ENCODE measurements around the gene IFNLR1. TPM values are rescaled to one million over a fixed set of nuclear protein-coding genes. Genes with fewer than 3 reads are reported as not detected.

Gene IFNLR1
- not detected in 2 replicates for total RNA-seq (2014; rRNA removed; shearing (Covaris generic))

DNA sequence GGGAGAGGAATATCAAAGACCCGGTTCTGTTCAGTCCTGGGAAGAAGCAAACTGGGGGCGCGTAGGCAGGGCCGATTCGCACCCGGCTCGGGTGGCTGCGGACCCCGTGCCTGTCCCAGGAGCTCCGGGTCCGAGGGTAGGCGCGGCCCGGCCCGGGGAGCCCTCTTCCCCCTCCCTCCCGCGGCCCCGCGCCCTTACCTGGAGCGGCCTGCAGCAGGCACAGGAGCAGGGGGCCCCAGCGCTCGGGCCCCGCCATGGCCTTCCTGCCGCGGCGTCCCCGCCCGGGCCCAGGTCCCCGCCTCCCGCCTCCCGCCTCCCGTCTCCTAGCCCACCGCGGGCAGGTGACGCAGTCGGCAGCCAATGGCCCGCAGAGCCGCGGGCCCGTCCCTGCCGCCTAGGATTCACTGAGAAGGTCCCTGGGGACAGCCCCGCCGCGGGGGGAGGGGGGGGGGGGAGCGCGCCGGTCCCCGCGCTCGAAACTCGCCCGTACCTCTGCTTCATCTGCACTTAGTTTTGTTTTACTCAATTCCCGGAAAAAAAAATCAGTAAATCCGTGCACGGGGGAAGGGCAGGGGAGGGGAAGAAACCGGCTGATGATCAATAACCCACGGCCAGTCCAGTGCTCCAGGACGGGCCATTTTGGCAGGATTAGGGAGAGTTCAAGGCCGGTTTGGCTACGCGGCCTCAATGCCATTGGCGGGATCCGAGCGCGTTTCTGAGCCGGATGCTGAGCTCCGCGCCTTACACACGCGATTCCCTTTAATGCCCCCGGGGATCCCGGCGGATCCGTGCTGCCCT is at the start of gene IFNLR1:
TSS of gene IFNLR1 (minus strand) at position 297 of the 798 bp plus-strand sequence. CDS start at position 256, 41 bp downstream.
- no peaks in the 10 kb centered on the region for H3K9me3 ChIP-seq (replicated peaks)
- no peak within 1 kb of the TSS for H3K27ac ChIP-seq
- H3K4me3 ChIP-seq, result no peak within 1 kb of the TSS
- H3K27me3 ChIP-seq, result no peaks in the 10 kb centered on the region
- peaks cover 4% of the 10 kb centered on the region; the same call in 1 of the 2 replicates for H3K4me1 ChIP-seq
- DNase-seq, result no peak
- no peaks in the 10 kb centered on the region for H3K36me3 ChIP-seq

DNA sequence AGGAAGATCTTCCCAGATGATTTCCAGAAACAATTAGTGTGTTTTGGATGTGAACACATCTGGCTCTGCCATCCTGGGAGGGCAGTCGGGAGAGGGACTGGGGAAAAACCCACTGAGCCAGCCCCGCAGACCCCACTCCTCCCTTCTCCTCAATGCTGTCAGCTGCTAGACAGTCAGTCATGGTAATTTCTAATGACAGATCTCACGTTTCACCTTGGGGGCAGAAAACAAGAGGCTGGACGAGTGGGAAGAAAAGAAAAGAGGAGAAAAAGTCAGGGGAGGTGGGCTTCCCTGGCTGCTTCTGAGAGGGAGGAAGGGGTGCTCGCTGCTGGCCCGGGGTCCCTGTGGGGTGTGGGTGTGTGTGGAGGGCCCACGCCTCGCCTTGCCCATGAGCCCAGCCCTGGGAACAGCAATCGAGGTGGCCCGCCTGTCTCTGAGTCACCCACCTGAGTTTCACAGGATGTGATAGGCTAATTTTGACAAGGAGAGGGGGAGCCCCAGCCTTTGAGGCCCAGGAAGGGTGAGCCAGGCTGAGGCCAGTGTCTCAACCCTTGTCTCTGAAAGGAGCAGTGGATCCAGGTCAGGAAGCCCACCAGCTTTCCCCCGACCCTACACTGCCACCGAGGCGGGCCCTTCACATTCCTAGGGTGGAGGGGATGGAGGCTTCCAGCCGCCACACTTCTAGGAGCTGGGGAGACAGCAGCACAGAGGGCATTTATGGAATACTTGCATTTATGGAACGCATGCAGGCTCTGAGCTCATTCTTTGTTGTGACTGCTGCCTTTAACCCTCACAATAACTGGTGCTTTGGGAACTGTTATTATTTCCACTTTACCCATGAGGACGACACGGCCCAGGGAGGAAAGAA is 49.1 kb upstream of the IFNLR1 start:
- Histone ChIP-seq H3K27me3 (peaks cover 22% of the 10 kb centered on the region), H3K9me3 (replicated peaks) (no peaks in the 10 kb centered on the region), H3K4me3 (no peak overlapping the region), H3K4me1 (no peaks in the 10 kb centered on the region), H3K36me3 (no peaks in the 10 kb centered on the region), H3K27ac (no peak overlapping the region)
- peak; percentile 10 to 36 for DNase-seq

DNA sequence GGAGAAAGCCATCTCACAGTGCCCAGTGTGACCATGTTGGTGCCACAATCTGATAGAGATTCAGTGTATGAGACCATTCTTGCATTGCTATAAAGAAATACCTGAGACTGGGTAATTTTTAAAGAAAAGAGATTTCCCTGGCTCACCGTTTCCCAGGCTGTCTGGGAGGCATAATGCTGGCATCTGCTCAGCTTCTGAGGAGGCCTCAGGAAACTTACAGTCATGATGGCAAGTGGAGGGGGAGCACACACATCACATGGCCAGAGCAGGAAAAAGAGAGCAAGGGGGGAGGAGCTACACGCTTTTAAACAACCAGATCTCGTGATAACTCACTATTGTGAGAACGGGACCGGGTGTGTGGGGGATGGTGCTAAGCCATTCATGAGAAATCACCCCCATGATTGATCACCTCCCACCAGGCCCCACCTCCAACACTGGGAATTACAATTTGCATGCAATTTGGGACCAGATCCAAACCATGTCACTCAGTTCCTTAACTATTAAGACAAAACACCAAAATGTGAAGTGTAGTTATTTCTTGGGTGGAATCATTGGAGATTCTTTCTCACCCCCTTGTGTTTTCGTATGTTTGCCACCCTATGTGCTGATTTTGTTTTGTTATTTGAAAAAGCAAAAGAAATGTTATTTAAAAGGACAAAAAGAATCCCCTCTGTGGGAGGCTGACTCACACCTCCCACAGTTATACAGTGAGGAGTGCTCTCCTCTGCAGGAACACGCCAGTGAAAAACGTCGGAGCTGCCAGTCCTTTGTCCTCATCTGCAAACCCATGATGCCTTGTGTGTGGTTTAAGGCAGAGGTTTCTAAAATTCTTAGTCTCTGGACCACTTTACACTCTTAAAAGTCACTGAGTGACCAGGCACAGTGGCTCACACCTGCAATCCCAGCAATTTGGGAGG is 46.9 kb upstream of the IFNLR1 start:
- DNase-seq, result no peak

DNA sequence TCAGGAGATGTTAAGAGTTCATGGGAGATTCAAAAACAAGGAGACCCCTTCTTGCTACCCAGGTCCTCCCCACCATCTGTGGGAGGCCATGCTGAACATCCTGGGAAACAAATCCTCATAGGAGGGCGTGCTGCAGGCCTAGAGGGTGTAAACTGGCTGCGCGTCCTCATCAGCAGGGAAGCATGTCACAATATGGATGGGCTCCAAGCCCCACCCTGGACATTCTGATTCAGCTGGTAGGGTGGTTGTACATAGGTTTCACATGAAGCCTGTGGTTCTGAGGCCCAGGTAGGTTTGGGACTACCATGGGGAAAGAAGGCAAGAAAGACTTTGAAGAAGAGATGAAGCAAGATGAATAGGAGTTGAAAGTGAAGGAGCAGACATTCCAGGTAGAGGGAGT is 44.6 kb upstream of the IFNLR1 start:
- no peak for DNase-seq
- Histone ChIP-seq H3K27me3 (peaks cover 15% of the 10 kb centered on the region), H3K27ac (no peak overlapping the region), H3K4me1 (no peaks in the 10 kb centered on the region), H3K9me3 (replicated peaks) (no peaks in the 10 kb centered on the region), H3K36me3 (no peaks in the 10 kb centered on the region), H3K4me3 (no peak overlapping the region)

More for the DNA sequence above, 46.9 kb upstream of the IFNLR1 start:
- Histone ChIP-seq H3K36me3 (no peaks in the 10 kb centered on the region), H3K4me3 (no peak overlapping the region), H3K27me3 (peaks cover 17% of the 10 kb centered on the region), H3K27ac (no peak overlapping the region), H3K9me3 (replicated peaks) (no peaks in the 10 kb centered on the region), H3K4me1 (no peaks in the 10 kb centered on the region)

DNA sequence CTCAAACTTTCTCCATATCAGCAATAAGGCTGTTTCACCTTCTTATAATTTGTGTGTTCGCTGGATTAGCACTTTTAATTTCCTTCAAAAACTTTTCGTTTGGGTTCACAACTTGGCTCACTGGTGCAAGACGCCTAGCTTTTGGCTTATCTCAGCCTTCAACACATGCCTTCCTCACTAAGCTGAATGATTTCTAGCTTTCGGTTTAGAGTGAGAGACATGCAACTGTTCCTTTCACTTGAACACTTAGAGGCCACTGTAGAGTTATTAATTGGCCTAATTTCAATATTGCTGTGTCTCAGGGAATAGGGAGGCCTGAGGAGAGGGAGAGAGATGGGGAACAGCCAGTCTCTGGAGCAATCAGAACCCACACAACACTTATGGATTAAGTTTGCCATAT is 41.2 kb upstream of the IFNLR1 start:
- Histone ChIP-seq H3K4me3 (no peak overlapping the region), H3K27me3 (0 out of 2 replicates have a peak, but pooled peaks cover 4% of the 10 kb centered on the region)

DNA sequence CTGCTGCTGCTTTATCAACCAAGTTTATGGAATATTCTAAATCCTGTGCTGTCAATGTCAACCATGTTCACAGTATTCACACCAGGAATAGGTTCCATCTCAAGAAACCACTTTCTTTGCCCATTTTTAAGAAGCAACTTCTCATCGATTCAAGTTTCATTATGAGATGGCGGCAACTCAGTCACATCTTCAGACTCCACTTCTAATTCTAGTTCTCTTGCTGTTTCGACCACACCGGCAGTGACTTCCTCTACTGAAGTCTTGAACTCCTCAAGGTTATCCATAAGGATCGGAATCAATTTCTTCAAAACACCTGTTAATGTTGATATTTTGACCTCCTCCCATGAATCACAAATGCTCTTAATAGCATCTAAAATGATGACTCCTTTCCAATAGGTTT is 39.7 kb upstream of the IFNLR1 start:
- no peak overlapping the region for H3K4me3 ChIP-seq
- H3K27ac ChIP-seq, result no peak overlapping the region
- no peak for DNase-seq
- no peaks in the 10 kb centered on the region for H3K36me3 ChIP-seq
- 0 out of 2 replicates have a peak, but pooled peaks cover 4% of the 10 kb centered on the region for H3K27me3 ChIP-seq
- no peaks in the 10 kb centered on the region for H3K4me1 ChIP-seq
- H3K9me3 ChIP-seq (replicated peaks), result no peaks in the 10 kb centered on the region

More for the DNA sequence above, 41.2 kb upstream of the IFNLR1 start:
- no peaks in the 10 kb centered on the region for H3K36me3 ChIP-seq
- no peak for DNase-seq
- H3K4me1 ChIP-seq, result no peaks in the 10 kb centered on the region
- H3K27ac ChIP-seq, result no peak overlapping the region
- H3K9me3 ChIP-seq (replicated peaks), result no peaks in the 10 kb centered on the region

DNA sequence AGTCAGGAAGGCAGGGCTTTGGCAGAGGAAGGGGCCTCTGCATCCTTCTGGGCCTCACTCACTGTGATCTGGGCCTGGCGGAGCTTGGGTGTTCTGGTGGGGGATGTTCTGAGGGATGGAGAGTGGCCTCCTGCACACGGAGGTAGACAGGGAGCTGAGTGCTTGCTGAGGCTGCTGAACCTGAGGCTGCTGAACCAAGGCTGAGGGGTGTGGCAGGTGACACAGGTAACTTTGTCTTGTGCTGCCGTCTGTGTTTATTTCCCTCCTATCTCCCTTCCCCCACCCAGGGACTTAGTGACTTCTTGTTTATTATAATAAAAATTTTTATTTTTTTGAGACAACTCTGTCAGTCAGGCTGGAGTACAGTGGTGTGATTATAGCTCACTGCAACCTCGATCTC is 37.7 kb upstream of the IFNLR1 start:
- Histone ChIP-seq H3K27ac (no peak overlapping the region), H3K4me1 (no peaks in the 10 kb centered on the region), H3K36me3 (no peaks in the 10 kb centered on the region), H3K27me3 (0 out of 2 replicates have a peak, but pooled peaks cover 4% of the 10 kb centered on the region), H3K9me3 (replicated peaks) (no peaks in the 10 kb centered on the region), H3K4me3 (no peak overlapping the region)
- no peak for DNase-seq

DNA sequence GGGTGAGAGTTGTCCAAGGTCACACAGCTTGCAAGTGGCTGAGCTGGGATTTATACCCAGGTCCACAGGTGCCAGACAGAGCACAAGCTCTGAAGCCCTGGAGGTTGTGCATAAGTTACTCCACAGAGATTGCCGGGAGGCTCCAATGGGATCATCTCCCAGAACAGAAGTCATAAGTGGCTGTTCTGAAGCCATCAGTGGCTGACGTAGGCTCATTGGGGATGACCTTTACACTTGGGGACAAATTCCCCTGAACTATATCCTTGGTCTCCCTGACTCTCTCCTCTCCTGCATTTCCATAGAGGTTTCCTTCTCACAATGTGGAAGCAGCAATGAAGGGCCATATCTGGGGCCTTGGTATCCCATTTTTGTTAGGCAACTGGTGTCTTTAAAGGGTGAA is 37.0 kb upstream of the IFNLR1 start:
- Histone ChIP-seq H3K4me1 (no peaks in the 10 kb centered on the region), H3K27ac (no peak overlapping the region), H3K4me3 (no peak overlapping the region), H3K36me3 (no peaks in the 10 kb centered on the region), H3K9me3 (replicated peaks) (no peaks in the 10 kb centered on the region), H3K27me3 (0 out of 2 replicates have a peak, but pooled peaks cover 4% of the 10 kb centered on the region)
- DNase-seq, result no peak

DNA sequence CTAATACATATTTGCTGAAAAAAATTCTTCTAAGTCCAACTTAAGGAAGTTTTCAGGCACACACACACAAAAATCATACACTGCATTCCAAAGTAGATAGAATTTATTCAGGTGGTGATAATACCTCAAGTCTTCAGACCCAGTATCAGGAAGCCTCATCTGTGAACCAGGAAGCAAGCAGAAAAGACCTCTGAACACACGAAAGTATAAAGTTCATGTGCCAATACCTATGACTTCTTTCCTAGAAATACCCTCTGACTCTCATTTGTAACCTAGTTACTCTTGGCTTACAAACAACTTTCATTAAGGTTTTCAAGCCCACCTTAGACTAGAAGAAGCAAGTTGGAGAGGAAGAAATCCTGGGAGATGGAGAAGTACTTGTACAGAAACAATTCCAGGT is 35.7 kb upstream of the IFNLR1 start:
- Histone ChIP-seq H3K4me1 (no peaks in the 10 kb centered on the region), H3K27me3 (0 out of 2 replicates have a peak, but pooled peaks cover 4% of the 10 kb centered on the region), H3K36me3 (no peaks in the 10 kb centered on the region), H3K27ac (no peak overlapping the region), H3K9me3 (replicated peaks) (no peaks in the 10 kb centered on the region), H3K4me3 (no peak overlapping the region)
- DNase-seq, result no peak

DNA sequence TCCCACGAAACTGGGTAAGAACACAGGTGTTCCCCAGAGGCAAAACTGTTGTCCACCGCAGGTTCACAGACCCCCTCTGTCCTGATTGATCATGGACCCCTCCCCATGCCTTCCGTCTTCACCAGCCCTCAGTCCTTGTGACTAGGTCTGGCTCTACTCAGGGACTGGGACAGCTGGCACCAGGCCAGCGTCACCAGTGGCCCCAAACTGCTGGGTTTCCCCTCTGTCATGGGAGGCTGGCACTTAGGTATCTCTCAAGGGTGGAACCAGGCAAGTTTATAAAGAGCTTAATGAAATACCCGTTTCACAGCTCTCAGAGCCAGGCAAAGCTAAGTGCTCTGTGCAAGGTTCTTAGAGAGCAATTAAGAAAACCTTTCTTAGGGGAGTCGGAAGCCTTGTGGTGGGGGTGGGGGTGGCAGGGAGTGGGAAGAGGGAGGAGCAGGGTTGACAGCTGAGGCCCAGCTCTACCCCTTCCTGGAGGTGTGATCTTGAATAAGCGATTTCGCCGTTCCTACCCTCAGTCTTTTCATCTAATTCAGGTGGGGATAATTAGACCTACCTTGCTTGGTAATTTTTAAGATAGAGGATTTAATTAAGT is 35.0 kb upstream of the IFNLR1 start:
- no peaks in the 10 kb centered on the region for H3K9me3 ChIP-seq (replicated peaks)
- H3K27me3 ChIP-seq, result peaks cover 4% of the 10 kb centered on the region; the same call in 1 of the 2 replicates
- DNase-seq, result no peak
- no peak overlapping the region for H3K27ac ChIP-seq
- no peaks in the 10 kb centered on the region for H3K36me3 ChIP-seq
- no peak overlapping the region for H3K4me3 ChIP-seq
- H3K4me1 ChIP-seq, result no peaks in the 10 kb centered on the region

DNA sequence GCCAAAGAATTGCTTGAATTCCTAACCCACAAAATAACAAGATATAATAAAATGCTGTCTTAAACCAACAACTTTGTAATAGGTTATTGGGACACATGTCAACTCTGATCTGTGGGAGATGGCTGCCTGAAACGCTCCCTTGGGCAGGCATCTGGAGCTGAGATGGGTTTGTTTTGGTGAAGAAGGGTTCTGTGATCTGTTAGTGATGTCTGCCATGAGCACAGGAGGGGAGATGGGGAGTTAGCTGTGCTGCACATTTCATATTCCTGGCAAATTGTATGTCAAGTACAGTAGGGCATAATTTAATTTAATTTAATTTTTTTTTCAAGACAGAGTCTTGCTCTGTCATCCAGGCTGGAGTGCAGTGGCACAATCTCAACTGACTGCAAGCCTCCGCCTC is 34.2 kb upstream of the IFNLR1 start:
- Histone ChIP-seq H3K36me3 (no peaks in the 10 kb centered on the region), H3K27me3 (peaks cover 5% of the 10 kb centered on the region; the same call in 1 of the 2 replicates), H3K4me1 (no peaks in the 10 kb centered on the region), H3K27ac (no peak overlapping the region), H3K4me3 (no peak overlapping the region), H3K9me3 (replicated peaks) (no peaks in the 10 kb centered on the region)
- no peak for DNase-seq

DNA sequence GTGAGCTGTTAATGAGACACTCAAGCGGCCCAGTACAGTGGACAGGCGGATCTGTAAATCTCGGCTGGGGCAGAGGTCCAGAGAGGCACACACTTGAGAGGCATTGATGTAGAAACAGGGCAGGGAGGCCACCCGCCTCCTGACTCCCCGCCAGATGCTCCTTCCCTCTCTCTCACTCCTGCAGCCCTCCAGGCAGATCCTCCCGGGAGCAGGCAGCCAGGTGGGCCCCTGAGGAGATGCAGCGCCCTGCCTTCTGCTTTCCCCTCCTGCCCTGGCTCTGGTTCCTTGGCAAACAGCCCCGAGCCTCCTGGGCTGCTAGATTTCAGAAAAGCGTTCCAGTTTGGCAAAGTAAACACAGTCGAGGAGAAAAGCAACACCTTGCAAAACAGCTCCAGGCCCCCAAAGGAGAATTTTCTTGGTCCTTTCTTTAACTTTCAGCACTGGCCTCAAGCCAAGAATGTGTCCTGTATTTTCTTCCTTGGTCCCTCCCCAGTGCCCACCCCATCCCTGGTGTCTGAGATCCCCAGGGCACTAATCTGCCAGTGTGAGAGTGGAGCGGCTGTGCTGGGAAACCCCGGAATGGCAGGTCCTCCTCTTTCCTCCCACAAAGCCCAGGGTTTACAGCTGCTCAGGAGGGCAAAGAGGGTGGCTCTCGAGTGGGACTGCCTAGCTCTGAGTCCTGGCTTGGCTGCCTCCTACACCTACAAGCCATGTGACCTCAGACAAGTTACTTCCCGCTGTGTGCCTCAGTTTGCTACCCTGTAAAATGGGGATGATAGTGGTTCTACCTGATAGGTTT is 29.4 kb upstream of the IFNLR1 start:
- Histone ChIP-seq H3K27ac (no peak overlapping the region), H3K27me3 (peaks cover 5% of the 10 kb centered on the region; the same call in 1 of the 2 replicates), H3K9me3 (replicated peaks) (no peaks in the 10 kb centered on the region), H3K4me1 (no peaks in the 10 kb centered on the region), H3K36me3 (no peaks in the 10 kb centered on the region), H3K4me3 (no peak overlapping the region)
- no peak for DNase-seq

DNA sequence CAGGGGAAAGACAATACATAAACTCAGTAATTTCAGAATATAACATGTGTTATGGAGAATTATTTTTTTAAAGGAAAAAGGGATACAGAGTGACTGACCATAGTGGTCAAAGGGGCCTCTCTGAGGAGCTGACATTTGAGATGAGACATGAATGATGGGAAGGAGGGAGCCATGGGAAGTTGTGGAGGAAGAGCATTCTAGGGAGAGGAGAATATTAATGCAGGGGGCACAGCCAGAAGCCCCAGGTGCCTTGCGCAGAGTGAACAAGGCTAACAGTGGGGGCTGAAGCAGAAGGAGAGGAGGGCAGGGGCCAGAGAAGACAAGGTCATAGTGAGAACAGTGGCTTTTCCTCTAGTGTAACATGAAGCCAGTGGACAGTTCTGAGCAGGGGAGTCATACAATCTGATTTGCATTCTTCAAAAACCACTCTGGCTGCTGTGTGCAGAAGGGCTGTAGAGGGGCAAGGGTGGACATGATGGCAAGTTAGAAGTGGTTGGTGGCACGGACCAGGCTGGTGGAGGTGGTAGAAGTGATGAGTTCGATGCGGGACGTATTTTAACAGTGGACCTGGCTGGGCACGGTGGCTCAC is 28.2 kb upstream of the IFNLR1 start:
- Histone ChIP-seq H3K27me3 (peaks cover 5% of the 10 kb centered on the region; the same call in 1 of the 2 replicates), H3K27ac (no peak overlapping the region), H3K4me3 (no peak overlapping the region), H3K4me1 (no peaks in the 10 kb centered on the region), H3K36me3 (no peaks in the 10 kb centered on the region), H3K9me3 (replicated peaks) (no peaks in the 10 kb centered on the region)
- DNase-seq, result no peak
